Esophagus squamous epithelium (tissue), 5 donors: ENCODE results near the gene ZCCHC7. TPM values are rescaled to one million over a fixed set of nuclear protein-coding genes. Genes with fewer than 3 reads are reported as not detected.

Source experiments
- DNase-seq: peaks from one replicate; lab custom pipeline; 2025; lab: John Stamatoyannopoulos, UW
- H3K27ac ChIP-seq, 4 donors: fragments of 200-600 bp; sonication (generic); one replicate each; pipeline ENCODE4 v1.5.1; 2016 to 2019; ENCODE audit warnings: mild to moderate bottlenecking in 1 of 4
- H3K27me3 ChIP-seq, 4 donors: fragments of 200-600 bp; sonication (generic); 1 replicate in 3 of 4; 2 replicates in 1 of 4; pipeline versions ENCODE4 v1.5.1 to v1.6.0; 2017 to 2021; ENCODE audit warnings: antibody characterized with exemption in 1 of 4
- H3K36me3 ChIP-seq, 3 donors: fragments of 200-600 bp; sonication (generic); one replicate each; pipeline ENCODE4 v1.5.1; 2016 to 2019
- H3K4me1 ChIP-seq, 3 donors: fragments of 200-600 bp; sonication (generic); one replicate each; pipeline ENCODE4 v1.5.1; 2017 to 2019
- H3K4me3 ChIP-seq, 4 donors: fragments of 200-600 bp; sonication (generic); 1 replicate in 3 of 4; 2 replicates in 1 of 4; pipeline ENCODE4 v1.5.1; 2016 to 2019; ENCODE audit warnings: mild to moderate bottlenecking in 2 of 4, moderate library complexity in 1 of 4
- H3K9me3 ChIP-seq, 3 donors: fragments of 200-600 bp; sonication (generic); one replicate each; pipeline ENCODE4 v1.5.1; 2016 to 2019
- CTCF ChIP-seq, 6 experiments: fragments of 450-650 bp in 4 of 6; fragments of 200-600 bp in 2 of 6; sonication (generic) in 2 of 6; IDR thresholded peaks; one replicate each; pipeline ENCODE4 v1.5.1; 2016 to 2019; ENCODE audit warnings: antibody characterized with exemption in 6 of 6, mild to moderate bottlenecking in 4 of 6, moderate library complexity in 4 of 6
- POLR2A ChIP-seq, 4 donors: fragments of 450-650 bp; IDR thresholded peaks; one replicate each; pipeline ENCODE4 v1.6.1; 2017; ENCODE audit warnings: antibody characterized with exemption in 4 of 4, mild to moderate bottlenecking in 4 of 4, moderate library complexity in 3 of 4
- WGBS, 2 donors: methylation state at CpG; one replicate each; pipeline ENCODE4 v1.1.5; 2018; 5-methylcytosine and 5-hydroxymethylcytosine counted together
- intact Hi-C: fragments of 100-400 bp; cut with DNase I; formaldehyde crosslinking; loops from one replicate; pipeline ENCODE4 v1.15.0; 2022
- total RNA-seq, 4 donors: library from RNA; depleted of rRNA; stranded (reverse); fragments of >200 nt; gene quantifications; one replicate each; pipeline ENCODE4 v1.1.0, GENCODE V29; 2016
- donor health status: DM: yes; HTN: yes; CAD: no.

ZCCHC7 gene
- total RNA-seq, 4 donors from 2014 or later = 6.1 to 21.6 (median 13.0) TPM

- H3K9me3 ChIP-seq = no peaks in the 10 kb centered on the region
- H3K27ac ChIP-seq = no peak overlapping the region
- TF ChIP-seq CTCF (IDR thresholded peaks at IDR 0.05) (no peak), POLR2A (IDR thresholded peaks at IDR 0.05) (no peak)
- no peak for DNase-seq
- H3K4me3 ChIP-seq = no peak overlapping the region
- no peaks in the 10 kb centered on the region for H3K36me3 ChIP-seq
- no peaks in the 10 kb centered on the region for H3K27me3 ChIP-seq
- intact Hi-C loops = no loop called here
- 78 to 91% methylated on average over 13 to 14 of the region's 14 CpGs for WGBS, 2 donors
- no peaks in the 10 kb centered on the region for H3K4me1 ChIP-seq
Observed at GRCh38 chr9:37382161-37382981, 262.0 kb downstream of the ZCCHC7 start.

GRCh38 chr9:37382982-37383357 lies 262.6 kb downstream of the ZCCHC7 start:
- Histone ChIP-seq H3K4me1 (no peaks in the 10 kb centered on the region), H3K27ac (no peak overlapping the region), H3K4me3 (no peak overlapping the region), H3K27me3 (no peaks in the 10 kb centered on the region), H3K36me3 (no peaks in the 10 kb centered on the region), H3K9me3 (no peaks in the 10 kb centered on the region)
- WGBS, 2 donors = 61 to 71% methylated on average over 5 of the region's 5 CpGs
- intact Hi-C loops = no loop called here
- no peak for DNase-seq
- TF ChIP-seq POLR2A (IDR thresholded peaks at IDR 0.05) (no peak), CTCF (IDR thresholded peaks at IDR 0.05) (no peak)

GRCh38 chr9:37383393-37383792 lies 263.0 kb downstream of the ZCCHC7 start:
- H3K9me3 ChIP-seq = no peaks in the 10 kb centered on the region
- H3K4me1 ChIP-seq = no peaks in the 10 kb centered on the region
- no peak for TF ChIP-seq POLR2A (IDR thresholded peaks at IDR 0.05)
- no peak for TF ChIP-seq CTCF (IDR thresholded peaks at IDR 0.05)
- H3K4me3 ChIP-seq = no peak overlapping the region
- intact Hi-C loops = no loop called here
- DNase-seq = no peak
- H3K36me3 ChIP-seq = no peaks in the 10 kb centered on the region
- 86 to 95% methylated on average over 4 to 6 of the region's 6 CpGs for WGBS, 2 donors
- no peak overlapping the region for H3K27ac ChIP-seq
- no peaks in the 10 kb centered on the region for H3K27me3 ChIP-seq

- DNase-seq = no peak
- Histone ChIP-seq H3K27me3 (no peaks in the 10 kb centered on the region), H3K4me3 (no peak overlapping the region), H3K4me1 (no peaks in the 10 kb centered on the region), H3K27ac (no peak overlapping the region), H3K36me3 (no peaks in the 10 kb centered on the region), H3K9me3 (no peaks in the 10 kb centered on the region)
- intact Hi-C loops = no loop called here
- WGBS, 2 donors = 67 to 91% methylated on average over 6 to 12 of the region's 12 CpGs
- TF ChIP-seq POLR2A (IDR thresholded peaks at IDR 0.05) (no peak), CTCF (IDR thresholded peaks at IDR 0.05) (no peak)
Observed at GRCh38 chr9:37383876-37384746, 263.7 kb downstream of the ZCCHC7 start.

- Histone ChIP-seq H3K27ac (no peak overlapping the region), H3K4me3 (no peak overlapping the region), H3K36me3 (no peaks in the 10 kb centered on the region), H3K9me3 (no peaks in the 10 kb centered on the region), H3K4me1 (no peaks in the 10 kb centered on the region), H3K27me3 (no peaks in the 10 kb centered on the region)
- 89 to 96% methylated on average over 1 to 4 of the region's 6 CpGs for WGBS, 2 donors
- intact Hi-C loops = no loop called here
- DNase-seq = no peak
- TF ChIP-seq CTCF (IDR thresholded peaks at IDR 0.05) = no peak
- no peak for TF ChIP-seq POLR2A (IDR thresholded peaks at IDR 0.05)
Observed at GRCh38 chr9:37385286-37385685, 264.9 kb downstream of the ZCCHC7 start.
